Mucosa of stomach (tissue), 1 donor: ENCODE measurements around the gene ACOT7.

ENCODE experiments used
- H3K27me3 ChIP-seq: one replicate; pipeline ENCODE4 v1.7.0; 2013; ENCODE audit warnings: mild to moderate bottlenecking, low read length; ENCODE audit not compliant: control insufficient read depth, insufficient read depth
- H3K36me3 ChIP-seq: one replicate; pipeline ENCODE4 v1.7.0; 2013; ENCODE audit warnings: low read length; ENCODE audit not compliant: control insufficient read depth, insufficient read depth
- H3K4me1 ChIP-seq: one replicate; pipeline ENCODE4 v1.7.0; 2013; ENCODE audit warnings: mild to moderate bottlenecking, low read length; ENCODE audit not compliant: control insufficient read depth, insufficient read depth
- H3K4me3 ChIP-seq: one replicate; pipeline ENCODE4 v1.7.0; 2013; ENCODE audit warnings: low read length
- H3K9ac ChIP-seq: one replicate; pipeline ENCODE4 v1.7.0; 2013; ENCODE audit warnings: mild to moderate bottlenecking, low read length, moderate library complexity
- H3K9me3 ChIP-seq: one replicate; pipeline ENCODE4 v1.7.0; 2013; ENCODE audit warnings: mild to moderate bottlenecking, low read length, moderate library complexity; ENCODE audit not compliant: control insufficient read depth
- donor health status: Pancreatic carcinoma.

Gene ACOT7

DNA sequence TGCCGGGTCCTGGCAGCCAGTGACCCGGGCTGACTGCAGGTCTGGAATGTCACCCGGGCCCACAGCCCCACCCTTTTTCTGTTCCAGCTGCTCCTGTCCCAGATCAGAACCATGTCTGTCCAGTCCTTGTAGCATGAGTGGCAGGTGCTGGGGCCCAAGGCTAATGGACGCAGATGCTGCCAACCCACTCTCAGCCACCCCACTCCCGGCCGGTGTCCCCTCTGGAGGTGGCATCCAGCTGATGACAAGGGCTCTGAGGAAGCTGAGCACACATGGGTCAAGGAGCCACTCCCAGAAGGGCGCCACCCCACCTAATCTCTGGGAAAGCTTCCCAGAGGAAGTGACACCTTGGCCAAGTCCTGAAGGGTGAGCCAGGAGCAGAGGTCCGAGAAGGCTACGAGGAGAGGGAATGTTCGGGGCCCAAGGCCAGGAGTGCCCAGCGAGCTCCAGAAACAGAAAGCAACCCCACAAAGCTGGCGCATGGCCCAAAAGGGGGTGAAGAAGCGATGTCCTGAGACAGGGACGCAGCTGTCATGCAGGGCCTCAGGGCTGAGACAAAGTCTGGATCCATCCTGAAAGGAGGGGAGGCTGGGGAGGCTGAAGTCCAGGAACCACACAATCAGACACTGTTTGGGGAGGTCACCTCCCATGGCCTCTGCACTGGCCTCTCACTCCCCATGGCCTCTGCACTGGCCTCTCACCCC, 39.5 kb downstream of the ACOT7 start:
- peak overlapping the region; percentile 55 for H3K9ac ChIP-seq
- H3K4me1 ChIP-seq: peaks cover 55% of the 10 kb centered on the region
- no peak overlapping the region for H3K4me3 ChIP-seq
- H3K36me3 ChIP-seq: no peaks in the 10 kb centered on the region
- no peaks in the 10 kb centered on the region for H3K27me3 ChIP-seq
- no peaks in the 10 kb centered on the region for H3K9me3 ChIP-seq

DNA sequence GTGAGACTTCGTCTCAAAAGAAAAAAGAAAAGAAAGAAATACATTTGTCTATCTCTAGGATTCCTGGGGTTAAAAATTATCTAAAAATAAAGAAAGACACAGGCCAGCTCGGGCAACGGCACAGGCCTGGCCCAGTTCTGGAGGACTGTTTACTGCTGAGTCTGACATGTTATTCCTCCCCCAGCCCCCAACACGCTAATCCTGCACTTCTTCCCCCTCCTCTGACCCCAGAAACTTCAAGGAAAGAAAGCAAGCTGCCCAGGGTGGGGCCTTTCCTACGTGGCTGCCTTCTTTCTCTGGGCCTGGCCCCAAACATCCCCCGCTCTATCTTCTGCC, 40.0 kb downstream of the ACOT7 start:
- H3K4me3 ChIP-seq: no peak overlapping the region
- H3K9ac ChIP-seq: peak overlapping the region; percentile 55
- H3K4me1 ChIP-seq: peaks cover 54% of the 10 kb centered on the region
- no peaks in the 10 kb centered on the region for H3K9me3 ChIP-seq
- no peaks in the 10 kb centered on the region for H3K27me3 ChIP-seq
- H3K36me3 ChIP-seq: no peaks in the 10 kb centered on the region

DNA sequence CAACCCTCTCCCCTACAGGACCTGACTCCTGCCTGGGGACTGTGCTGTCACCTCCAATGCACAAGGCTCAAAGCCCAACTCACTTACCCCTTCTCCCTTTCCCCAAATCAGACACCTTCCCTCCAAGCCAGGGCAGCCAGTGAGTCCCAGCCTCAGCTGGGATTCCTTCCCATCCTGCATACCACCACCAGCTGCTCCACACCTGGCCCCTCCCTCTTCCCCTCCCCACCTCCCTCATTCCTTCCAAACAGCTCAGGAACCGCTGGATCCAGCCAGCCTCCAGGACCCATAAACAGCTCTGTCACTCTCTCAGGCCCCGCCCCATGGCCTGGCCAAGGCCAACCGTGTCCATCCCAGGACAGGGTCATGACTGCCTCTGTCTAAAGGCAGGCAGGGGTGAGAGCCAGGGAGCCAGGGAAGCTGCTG, 41.4 kb downstream of the ACOT7 start:
- Histone ChIP-seq H3K9me3 (no peaks in the 10 kb centered on the region), H3K9ac (no peak overlapping the region), H3K27me3 (no peaks in the 10 kb centered on the region), H3K4me1 (peaks cover 48% of the 10 kb centered on the region), H3K4me3 (no peak overlapping the region), H3K36me3 (no peaks in the 10 kb centered on the region)

DNA sequence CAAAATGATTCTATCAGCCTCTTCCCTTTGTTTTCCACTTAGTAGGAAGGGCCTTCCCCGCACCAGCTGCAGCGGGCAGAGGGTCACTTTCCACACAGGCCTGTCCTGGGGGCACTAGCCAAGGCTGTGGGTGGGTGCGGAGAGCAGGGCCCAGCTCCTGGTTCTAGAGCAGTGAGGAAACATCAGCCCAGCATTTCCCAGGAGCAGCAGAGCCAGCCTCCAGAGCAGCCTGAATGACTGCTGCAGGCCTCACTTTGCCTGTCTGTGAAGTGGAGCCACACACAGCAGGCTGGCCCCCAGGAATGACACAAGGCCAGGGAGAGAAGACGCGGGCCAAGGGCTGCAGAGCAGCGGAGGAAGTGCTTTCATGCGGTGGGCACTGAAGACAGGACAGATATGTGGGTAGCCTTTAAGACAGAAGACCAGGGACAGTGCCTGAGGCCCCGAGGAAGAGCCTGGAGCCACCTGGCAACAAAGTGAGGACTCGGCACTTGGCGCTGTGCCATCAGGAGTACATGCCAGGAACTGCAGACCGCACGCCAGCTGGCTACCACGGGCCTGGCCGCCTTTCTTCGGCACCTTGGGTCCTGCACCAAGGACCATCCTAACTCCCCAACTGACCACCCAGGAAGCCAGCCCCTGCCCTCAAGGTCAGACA, 42.0 kb downstream of the ACOT7 start:
- Histone ChIP-seq H3K9ac (no peak overlapping the region), H3K27me3 (no peaks in the 10 kb centered on the region), H3K4me1 (peaks cover 47% of the 10 kb centered on the region), H3K4me3 (no peak overlapping the region), H3K9me3 (no peaks in the 10 kb centered on the region), H3K36me3 (no peaks in the 10 kb centered on the region)

DNA sequence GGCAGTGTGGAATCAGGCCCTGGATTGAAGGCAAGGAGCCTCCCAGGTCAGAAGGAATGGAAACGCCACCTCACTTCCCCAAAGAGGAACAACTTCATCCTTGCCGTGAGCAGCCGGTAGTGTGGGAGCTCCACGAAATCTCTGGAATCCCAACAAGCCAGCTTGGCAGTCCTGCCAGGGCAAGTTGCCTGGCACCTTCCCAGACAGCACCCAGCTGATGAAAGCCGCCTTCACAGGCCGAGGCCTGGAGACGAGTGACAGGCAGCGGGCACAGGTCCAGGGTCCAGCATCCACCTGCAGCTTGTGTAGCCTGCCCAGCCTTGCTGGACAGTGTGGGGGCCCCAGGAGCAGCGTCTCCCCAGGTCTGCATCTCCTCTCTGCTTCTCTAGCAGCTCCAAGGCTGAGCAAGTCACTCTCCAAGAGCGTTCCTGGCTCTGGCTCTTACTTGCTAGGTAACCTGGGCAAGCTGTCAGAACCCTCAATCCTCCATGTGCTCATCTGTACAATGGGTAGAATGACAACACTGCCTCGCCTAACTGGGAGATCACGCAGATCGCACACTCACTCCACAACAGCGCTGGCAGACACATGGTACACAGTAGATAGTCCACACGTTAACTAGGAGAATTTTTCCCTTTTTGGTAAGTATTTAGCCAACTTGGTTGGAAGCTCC, 43.0 kb downstream of the ACOT7 start:
- Histone ChIP-seq H3K4me3 (no peak overlapping the region), H3K9ac (no peak overlapping the region), H3K36me3 (no peaks in the 10 kb centered on the region), H3K9me3 (no peaks in the 10 kb centered on the region), H3K4me1 (peaks cover 47% of the 10 kb centered on the region), H3K27me3 (no peaks in the 10 kb centered on the region)

DNA sequence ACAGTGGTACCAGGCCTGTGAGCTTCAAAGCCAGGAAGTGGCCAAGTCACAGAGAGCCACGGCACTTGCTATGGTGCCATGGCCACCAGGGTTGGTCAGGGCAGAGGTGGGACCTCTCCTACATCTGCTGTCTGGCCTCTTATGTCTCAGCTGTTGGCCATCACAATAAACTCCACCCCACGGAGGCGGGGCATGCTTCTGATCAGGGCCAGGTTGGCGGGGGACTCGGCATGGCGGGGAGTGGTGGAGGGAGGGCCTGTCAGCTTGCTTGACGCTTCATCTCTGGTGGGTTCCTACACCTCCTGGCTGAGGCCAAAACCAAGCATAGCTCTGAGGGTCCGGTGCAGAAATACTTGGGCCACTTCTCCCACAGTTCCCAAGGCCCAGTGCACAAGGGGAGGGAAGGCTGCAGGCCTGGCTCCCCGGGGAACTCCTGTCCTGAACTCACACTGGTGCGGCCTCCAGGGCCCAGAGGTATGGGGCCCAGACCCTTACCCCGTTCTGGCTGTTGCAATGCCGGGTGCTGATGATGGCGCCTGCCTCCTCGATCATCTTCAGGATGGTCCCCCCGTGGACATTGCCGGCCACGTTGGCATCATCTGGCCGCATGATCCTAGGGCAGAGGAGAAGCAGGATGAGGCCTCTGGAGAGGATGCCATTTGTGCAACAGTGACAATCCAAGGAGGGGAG, 44.2 kb downstream of the ACOT7 start:
- Histone ChIP-seq H3K36me3 (no peaks in the 10 kb centered on the region), H3K9me3 (no peaks in the 10 kb centered on the region), H3K9ac (no peak overlapping the region), H3K4me3 (no peak overlapping the region), H3K27me3 (no peaks in the 10 kb centered on the region), H3K4me1 (peaks cover 43% of the 10 kb centered on the region)

DNA sequence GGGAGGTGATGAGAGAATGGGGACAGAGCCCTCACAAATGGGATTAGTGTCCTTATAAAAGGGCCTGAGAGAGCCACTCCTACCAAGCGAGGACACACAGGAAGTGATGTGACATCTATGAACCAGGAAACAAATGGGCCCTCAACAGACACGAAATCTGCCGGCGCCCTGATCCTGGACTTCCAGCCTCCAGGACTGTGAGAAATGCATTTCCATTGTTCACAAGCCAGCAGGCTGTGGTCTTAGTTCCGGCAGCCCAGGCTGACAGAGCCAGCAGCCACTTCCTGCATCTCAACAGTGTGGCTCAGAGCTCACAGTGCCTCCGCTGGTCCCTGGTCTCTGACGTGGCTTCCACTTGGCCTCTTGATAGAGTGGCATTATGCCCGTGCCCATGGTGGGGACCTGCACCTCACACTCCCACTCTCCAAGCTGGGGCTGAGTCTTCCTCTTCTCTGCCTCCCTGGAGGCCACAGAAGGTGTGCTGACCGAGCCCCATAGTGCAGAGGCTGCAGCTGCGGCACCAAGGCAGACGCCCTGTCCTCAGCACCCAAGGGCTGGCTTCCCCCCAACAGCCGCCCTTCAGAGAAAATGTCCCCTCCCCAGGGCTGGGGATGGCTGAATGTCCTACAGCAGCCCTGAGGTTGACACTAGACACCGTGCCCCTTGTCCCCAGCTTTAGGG, 44.9 kb downstream of the ACOT7 start:
- Histone ChIP-seq H3K9ac (peak overlapping the region; percentile 10), H3K4me1 (peaks cover 43% of the 10 kb centered on the region), H3K9me3 (no peaks in the 10 kb centered on the region), H3K36me3 (no peaks in the 10 kb centered on the region), H3K4me3 (no peak overlapping the region), H3K27me3 (no peaks in the 10 kb centered on the region)

DNA sequence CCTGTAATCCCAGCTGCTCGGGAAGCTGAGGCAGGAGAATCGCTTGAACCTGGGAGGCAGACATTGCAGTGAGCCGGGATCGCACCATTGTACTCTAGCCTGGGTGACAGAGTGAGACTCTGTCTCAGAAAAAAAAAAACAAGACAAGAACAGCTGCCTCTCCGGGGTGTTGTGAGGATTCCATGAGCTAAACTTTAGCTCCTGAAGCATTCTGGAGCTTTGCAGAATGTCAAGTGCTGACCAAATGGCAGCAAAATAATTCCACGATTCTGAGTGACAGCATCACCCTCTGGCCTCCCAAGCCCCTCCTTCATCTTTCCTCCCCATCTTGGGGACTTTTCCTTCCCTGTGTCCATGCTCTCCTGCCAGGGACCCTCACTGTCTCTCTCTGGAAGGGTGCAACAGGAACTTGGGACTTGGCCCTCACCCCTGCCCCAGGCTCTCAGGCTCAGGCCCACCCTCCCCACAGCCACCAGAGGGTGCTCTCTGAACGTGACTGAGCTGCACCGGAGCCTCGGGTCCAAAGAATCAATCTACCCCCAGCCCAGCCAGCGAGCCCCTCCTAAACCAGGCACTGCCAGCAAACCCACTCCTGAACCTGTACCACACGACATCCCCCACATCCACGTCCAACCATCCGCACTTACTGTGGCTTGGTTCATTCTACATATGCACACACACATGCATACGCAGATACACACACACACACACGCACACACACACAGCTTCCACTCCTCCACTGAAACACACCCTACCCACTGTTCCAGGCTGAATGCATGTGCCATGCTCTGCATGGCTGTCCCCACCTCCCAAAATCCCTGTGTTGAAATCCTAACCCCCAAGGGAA, 45.7 kb downstream of the ACOT7 start:
- Histone ChIP-seq H3K9me3 (no peaks in the 10 kb centered on the region), H3K4me1 (peaks cover 40% of the 10 kb centered on the region), H3K36me3 (no peaks in the 10 kb centered on the region), H3K9ac (peak overlapping the region; percentile 10), H3K27me3 (no peaks in the 10 kb centered on the region), H3K4me3 (no peak overlapping the region)

DNA sequence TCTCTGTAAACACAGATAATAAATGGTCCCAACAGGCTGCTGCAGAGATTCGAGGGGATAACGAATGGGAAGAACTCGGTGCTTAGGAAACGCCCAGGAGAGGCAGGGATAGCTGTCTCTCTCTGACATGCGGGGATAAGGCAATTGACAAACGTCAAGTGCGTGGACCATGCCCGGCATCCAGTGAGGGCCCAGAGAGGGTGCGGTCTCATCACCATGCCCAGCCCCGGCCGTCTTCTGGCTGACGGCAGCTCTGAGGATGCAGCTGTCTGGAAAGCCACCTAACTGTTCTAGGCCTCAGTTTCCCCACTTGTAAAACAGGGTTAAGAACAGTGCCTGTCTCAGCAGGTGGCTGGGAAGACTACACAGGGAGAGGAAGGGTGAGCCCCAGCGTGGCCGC, 48.1 kb downstream of the ACOT7 start:
- Histone ChIP-seq H3K36me3 (no peaks in the 10 kb centered on the region), H3K9me3 (no peaks in the 10 kb centered on the region), H3K9ac (no peak overlapping the region), H3K27me3 (no peaks in the 10 kb centered on the region), H3K4me3 (no peak overlapping the region), H3K4me1 (peaks cover 28% of the 10 kb centered on the region)

DNA sequence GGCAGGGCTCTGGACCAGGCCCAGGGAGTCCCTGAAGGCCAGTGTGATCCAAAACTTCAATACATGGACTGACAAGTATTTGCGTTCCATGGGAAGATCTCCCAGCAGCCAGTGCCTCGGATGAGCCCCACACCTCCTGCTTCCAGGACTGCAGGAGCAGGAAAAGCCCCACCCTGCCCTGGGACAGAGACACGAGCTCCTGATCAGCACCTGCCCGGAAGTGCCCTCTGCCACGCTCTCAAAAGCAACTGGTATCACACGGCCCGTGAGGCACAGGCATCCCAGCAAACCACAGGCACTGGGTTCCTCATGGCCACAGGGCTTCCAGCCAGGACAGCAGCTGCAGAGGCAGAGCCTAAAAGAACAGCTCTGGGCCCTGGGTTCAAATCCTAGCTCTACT, 48.6 kb downstream of the ACOT7 start:
- Histone ChIP-seq H3K27me3 (no peaks in the 10 kb centered on the region), H3K9ac (no peak overlapping the region), H3K4me3 (no peak overlapping the region), H3K4me1 (peaks cover 24% of the 10 kb centered on the region), H3K9me3 (no peaks in the 10 kb centered on the region), H3K36me3 (no peaks in the 10 kb centered on the region)
